Midbrain (tissue), 1 donor: ENCODE measurements around the gene LIPF.
"Not testable (repeated sequence)": the region's sequence is repeated elsewhere in the genome, so short reads cannot be mapped to it uniquely, and the experiment has no call there.

Experiments
- DNase-seq: peaks from one replicate; lab custom pipeline; 2025; lab: John Stamatoyannopoulos, UW

Gene LIPF

DNA sequence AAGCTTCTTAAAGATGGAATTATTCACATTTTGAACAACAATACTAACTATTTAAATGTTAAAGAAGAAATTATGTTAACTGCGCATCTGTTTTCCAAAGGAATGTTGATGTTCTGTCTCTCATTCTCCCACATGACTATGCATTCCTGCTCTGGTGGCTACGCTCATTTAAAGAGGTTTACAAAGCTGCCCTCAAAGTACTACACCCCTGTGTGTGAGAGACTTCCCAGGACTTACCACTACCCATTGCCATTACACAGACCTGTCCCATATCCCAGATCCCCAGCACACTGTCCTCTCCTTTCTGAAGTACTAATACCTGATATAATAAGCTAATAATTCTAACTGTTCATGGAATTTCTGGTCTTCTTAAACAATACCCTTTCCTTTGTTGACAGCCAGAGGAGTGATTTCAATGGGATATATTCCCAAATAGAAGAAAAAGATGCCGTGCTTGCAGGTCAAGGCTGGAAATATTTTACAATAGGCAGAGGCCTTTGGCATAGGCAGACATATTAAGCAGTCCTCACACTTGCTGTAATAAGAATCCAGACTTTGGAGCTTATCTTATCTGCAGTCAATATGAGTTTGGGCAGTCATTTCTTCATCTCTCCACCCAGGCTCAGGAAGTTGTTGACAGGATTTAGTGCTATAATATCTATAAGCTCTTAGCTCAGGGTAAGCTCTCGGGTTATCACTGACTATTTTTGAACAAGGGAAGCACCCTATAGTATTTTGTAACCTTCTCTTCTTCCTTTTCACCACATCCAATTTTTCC, 12.2 kb downstream of the LIPF start:
- no peak for DNase-seq

DNA sequence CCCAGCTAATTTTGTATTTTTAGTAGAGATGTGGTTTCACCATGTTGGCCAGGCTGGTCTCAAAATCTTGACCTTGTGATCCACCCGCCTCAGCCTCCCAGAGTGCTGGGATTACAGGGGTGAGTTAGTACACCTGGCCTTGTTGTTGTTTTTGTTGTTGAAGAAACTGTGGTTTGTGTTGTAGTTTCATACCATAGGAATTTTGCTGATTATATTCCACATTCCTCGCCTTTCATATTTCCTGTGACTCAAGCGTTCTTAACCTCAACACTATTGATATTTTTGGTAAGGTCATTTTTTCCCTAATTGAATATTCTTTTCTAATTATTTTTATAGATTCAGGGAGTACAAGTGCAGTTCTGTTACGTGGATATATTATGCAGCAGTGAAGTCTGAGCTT, 16.7 kb downstream of the LIPF start:
- no peak for DNase-seq

DNA sequence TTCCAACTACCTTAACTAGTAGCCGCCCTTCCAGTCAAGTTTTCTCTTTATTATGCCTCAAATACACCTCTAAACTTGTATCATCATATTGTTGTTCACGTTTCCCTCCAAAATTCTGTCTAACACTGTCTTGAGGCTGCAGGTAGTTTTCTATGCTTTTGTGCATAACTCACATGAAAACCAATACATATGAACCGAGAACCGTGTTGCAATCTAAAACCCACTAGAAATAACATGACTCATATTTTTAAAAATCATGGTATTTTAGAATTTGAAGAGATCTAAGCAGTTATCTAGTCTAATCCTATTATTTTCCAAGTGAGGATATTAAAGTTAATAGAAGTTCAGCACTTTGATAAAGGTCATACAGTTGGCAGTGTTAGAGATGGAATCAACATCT, 18.2 kb downstream of the LIPF start:
- DNase-seq, result no peak

DNA sequence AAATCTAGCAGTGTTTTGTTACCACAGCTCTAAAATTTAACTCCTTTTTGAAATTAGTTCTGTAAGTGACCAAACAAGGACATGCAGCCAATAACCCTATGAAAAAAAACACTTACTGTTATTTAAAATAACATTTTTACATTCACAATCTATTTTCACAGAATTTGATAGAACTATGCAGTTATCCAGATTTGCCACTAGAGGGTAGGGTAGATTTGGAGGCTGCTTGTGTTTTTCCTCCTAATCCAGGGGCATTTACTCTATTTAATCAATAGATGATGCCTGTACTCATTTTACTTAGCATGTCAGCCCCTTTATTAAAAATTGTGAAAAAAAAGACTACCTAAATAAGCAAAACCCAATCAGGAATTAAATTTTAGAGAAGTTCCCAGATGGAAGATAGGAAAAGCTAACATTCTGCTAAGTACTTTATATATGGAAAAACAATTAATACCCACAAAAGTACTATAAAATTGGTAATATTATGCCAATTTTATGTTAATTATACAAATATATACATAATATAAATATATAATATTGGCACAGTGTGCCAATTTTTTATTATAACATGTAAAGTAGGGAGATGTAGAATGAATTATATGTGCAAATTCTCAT, 23.7 kb downstream of the LIPF start:
- no peak for DNase-seq

DNA sequence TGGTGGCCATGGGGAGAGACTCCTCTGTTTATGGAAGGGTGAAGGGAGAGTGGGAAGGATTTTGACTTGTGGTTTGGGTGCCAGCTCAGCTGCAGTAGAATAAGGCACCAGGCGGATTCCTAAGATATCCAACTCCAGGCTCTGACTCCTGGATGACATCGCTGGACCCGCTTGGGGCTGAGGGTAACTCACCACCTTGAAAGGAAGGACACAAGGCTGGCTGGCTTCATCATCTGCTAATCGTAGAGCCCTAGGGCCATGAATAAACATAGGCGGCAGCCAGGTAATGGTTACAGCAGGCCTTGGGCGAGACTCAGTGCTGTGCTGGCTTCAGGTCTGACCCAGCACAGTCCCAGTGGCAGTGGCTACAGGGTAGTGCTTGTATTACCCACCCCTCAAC, 25.1 kb downstream of the LIPF start:
- DNase-seq, result no peak

DNA sequence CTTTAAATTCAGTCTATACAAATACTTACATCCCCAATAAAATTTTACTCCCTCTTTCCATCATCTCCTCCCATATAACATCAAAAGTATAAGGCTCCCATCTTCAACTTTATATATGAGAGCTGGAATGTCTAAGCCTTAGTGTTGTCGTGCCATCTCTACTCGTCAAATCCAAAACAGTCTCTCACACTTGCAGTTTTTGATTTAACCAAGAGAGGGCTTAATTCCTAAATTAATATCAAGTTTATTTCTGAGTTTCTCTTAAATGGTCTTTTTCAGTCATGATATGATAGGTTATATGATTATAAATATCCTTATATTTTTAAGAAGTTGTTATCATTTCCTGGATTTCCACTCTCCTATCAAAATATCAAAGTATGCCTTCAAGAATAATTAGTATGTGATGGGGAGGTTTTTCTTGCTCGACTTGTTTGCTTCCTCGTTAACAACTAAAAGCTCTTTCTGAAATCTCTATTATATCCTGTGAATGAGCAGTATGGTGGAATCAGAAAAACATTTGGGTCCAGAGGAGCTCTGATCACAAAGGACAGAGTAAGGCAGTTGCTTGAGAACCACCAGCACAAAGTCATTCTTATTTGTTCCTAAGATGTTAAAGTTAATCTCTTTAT, 29.3 kb downstream of the LIPF start:
- no peak for DNase-seq

DNA sequence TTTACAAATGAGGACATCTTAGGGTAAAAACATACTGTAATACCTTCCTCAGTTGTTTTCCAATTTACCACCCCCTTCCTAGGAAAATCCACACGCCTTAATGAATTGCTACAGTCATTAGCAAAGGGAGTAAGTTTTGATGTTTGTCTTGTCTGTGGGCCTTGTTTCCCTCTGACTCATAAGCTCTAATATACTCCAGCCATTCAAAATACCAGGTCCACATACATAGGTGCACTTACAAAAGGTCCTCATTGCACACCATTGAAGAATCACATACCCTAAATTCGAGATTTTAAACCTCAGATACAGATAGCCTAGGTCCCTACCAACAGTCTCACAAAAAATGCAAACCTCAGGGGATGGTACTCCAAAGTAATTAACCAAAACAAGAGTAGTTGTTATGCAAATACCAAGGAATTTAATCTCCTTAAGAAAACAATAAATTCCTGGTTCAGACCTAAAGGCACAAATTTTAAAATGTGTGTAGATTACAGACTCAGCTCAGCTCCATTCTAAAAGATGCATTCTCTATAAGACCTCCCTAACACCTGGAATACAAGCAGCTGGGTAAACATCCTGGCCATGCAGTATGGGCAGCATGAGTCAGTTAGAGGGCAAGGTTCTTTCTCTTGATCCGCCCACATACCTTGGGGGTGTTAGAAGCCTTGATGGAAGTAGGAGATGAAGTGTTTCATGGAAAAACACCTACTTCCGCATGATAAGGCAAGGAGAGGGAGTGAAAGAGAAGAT, 38.8 kb downstream of the LIPF start:
- no peak for DNase-seq

DNA sequence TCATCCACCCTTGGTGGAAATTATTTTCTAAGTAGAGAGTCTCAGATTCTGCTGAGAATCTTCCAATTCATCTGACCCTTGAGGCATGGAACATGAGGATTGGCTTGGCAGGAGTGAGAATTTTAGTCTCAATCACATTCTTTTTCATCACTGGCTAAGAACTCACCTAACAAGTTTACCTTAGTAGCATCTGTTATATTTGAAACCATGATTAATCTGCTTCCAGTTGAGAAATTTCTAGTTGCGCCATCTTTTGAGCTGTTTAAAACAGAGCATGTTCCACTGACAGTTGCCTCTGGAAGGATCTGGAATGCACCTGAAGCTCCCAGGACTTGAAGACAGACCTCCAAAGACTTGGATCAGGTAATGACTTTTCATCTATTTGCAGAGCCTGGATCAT, 41.7 kb downstream of the LIPF start, which contains the start of gene LIPK:
LIPK (plus strand) TSS at position 292 of the 400 bp plus-strand sequence. CDS start 18,295 bp downstream, outside the sequence.
- DNase-seq, result no peak

DNA sequence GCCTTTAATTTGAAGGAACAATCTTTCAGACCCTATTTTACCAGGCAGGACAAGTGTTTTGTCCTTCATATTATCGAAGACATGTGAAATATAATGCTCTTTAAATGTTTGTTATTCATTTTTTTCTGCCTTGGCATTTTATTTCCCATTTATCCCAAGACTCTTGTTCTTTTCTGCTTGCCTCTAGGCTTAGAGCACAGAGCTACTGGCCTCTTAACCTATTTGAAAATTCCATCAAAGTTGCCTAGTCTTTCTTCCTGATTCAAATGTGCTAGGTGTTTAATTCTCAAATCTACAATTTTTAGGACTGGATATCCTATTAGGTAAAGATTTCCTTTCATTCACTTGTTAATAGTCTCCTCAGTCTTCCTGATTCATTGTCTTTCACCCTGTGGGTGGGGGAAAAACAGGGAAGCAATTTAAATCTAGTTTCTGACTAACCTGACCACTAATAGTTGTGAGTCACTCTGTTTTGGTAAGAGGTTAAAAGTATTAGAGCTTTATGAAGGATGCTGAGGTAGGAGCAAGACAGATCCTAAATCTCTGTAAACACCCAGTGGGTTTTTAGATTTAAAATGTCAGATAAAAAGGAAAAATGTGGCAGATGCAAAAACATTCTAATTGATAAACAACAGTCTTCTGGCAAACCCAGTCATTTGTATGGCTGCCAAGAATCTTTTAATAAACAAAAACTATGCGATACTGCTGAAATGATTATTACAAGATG, 43.4 kb downstream of the LIPF start:
- no peak for DNase-seq

DNA sequence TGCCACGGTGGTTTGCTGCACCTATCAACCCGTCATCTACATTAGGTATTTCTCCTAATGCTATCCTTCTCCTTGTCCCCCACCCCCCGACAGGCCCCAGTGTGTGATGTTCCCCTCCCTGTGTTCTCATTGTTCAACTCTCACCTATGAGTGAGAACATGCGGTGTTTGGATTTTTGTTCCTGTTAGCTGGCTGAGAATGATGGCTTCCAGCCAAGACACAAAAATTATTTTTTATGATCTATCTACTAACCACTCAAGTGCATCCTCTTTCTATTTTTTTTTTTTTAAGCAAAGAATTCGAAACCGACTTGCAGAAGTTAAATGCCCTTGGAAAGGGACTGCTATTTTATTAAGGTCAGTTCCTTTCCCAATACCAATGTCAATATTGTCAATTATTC, 45.1 kb downstream of the LIPF start:
- DNase-seq, result not testable (repeated sequence)

DNA sequence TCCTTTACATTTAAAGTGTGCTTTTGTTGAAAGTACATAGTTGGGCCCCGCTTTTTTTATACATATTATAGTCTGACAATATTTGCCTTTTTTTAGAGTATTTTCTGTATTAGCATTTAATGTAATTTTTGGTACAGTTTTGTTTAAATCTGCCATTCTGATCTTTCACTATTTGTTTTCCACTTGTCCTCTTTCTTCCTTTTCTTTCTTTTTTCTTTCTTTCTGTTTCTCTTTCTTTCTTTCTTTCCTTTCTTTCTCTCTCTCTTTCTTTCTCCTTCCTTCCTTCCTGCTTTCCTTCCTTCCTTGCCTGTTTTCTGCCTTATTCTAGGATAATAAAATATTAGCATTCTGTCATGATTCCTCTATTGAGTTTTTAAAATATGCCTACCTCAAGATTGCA, 51.3 kb downstream of the LIPF start:
- no peak for DNase-seq

DNA sequence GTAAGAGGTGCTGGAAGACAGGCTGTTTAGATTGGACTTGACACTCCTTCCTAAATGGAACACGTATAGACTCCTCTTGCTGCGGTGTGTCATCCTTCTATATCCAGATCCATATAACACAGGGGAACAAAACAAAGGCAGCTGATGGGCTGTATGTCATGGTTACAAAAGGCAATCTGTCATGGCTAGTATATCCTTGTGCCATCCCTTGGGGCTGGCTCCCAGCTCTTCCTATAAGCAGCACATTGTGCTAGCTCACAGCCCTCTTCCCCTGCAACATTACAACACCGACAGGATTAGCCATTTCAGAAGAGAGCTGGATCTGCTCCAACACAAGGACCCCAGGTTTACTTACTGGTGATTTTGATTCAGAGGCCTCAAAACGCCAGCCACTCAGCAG, 57.1 kb downstream of the LIPF start:
- no peak for DNase-seq

DNA sequence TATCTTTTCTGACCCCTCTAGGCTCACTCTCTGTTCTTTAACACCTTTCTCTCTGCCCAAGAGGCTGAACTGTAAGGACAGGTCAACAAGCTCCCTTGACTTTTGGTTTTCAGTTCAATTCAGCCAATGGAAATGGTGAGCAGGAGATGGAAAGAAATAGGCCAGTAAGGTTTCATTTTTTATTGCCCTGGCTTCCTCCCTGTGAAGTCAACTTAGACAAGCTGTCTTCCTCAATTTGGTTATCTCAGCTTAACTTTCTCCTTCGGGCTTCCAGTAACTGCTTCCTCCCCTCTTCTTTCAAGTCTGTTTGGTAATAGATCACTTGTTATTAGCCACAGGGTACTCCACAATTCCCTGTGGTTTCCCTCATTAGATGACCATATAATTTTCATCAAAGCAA, 61.6 kb downstream of the LIPF start:
- DNase-seq, result no peak

DNA sequence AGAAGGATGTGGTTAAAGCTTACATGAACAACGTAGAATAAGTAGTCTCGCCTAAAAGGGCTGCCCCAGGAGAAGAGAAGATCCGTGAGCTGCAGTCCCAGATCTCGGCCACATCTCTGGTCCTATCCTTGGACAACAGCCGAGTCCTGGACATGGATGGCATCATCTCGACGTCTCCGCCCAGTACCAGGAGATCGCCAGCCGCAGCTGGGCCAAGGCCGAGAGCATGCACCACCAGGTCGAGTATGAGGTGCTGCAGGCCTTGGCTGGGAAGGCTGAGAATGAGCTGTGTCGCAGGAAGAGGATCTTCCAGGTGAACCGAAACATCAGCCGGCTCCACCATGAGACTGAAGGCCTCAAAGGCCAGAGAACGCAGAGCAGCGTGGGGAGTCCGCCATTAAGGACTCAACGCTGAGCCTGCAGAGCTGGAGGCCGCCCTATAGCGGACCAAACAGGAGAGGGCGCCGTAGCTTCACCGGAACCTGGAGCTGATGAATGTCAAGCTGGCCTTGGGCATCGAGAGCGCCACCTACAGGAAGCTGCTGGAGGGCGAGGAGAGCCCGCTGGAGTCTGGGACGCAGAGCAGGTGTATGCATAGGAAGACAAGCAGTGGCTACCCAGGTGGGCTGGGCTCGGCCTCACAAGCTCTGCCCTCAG, 64.0 kb downstream of the LIPF start:
- DNase-seq, result no peak
